ENCODE data around the gene NR2C2.
A peak's percentile ranks its signal among the peaks of the same experiment; 100 is the strongest.

Gene NR2C2

GRCh38 chr3:15063238-15063637 lies 115.9 kb downstream of the NR2C2 start:
- H3K9ac ChIP-seq (ENCODE audit: low read length) = no peak overlapping the region

GRCh38 chr3:15063656-15064286 lies 116.4 kb downstream of the NR2C2 start:
- H3K4me3 ChIP-seq (ENCODE audit: low read length) = peak overlapping the region; percentile 80
- no peaks in the 10 kb centered on the region for H3K36me3 ChIP-seq (ENCODE audit: control insufficient read depth, insufficient read depth, low read length)
- H3K27me3 ChIP-seq (ENCODE audit: control insufficient read depth, insufficient read depth, low read length) = no peaks in the 10 kb centered on the region
- peaks cover 15% of the 10 kb centered on the region for H3K4me1 ChIP-seq (ENCODE audit: control insufficient read depth, insufficient read depth, low read length)
- peak overlapping the region; percentile 89 for H3K9ac ChIP-seq (ENCODE audit: low read length)
- no peaks in the 10 kb centered on the region for H3K9me3 ChIP-seq (ENCODE audit: control insufficient read depth, low read length)

More at GRCh38 chr3:15063238-15063637, 115.9 kb downstream of the NR2C2 start:
- no peaks in the 10 kb centered on the region for H3K36me3 ChIP-seq (ENCODE audit: control insufficient read depth, insufficient read depth, low read length)
- H3K27me3 ChIP-seq (ENCODE audit: control insufficient read depth, insufficient read depth, low read length) = no peaks in the 10 kb centered on the region
- no peak overlapping the region for H3K4me3 ChIP-seq (ENCODE audit: low read length)
- peaks cover 15% of the 10 kb centered on the region for H3K4me1 ChIP-seq (ENCODE audit: control insufficient read depth, insufficient read depth, low read length)
- H3K9me3 ChIP-seq (ENCODE audit: control insufficient read depth, low read length) = no peaks in the 10 kb centered on the region

GRCh38 chr3:15064299-15064834 lies 117.0 kb downstream of the NR2C2 start:
- no peaks in the 10 kb centered on the region for H3K36me3 ChIP-seq (ENCODE audit: control insufficient read depth, insufficient read depth, low read length)
- peak overlapping the region; percentile 89 for H3K9ac ChIP-seq (ENCODE audit: low read length)
- peaks cover 15% of the 10 kb centered on the region for H3K4me1 ChIP-seq (ENCODE audit: control insufficient read depth, insufficient read depth, low read length)
- peak overlapping the region; percentile 80 for H3K4me3 ChIP-seq (ENCODE audit: low read length)
- H3K9me3 ChIP-seq (ENCODE audit: control insufficient read depth, low read length) = no peaks in the 10 kb centered on the region
- H3K27me3 ChIP-seq (ENCODE audit: control insufficient read depth, insufficient read depth, low read length) = no peaks in the 10 kb centered on the region

- H3K9ac ChIP-seq (ENCODE audit: low read length) = peak within 1 kb of the TSS; percentile 89
- H3K4me1 ChIP-seq (ENCODE audit: control insufficient read depth, insufficient read depth, low read length) = peaks cover 15% of the 10 kb centered on the region
- H3K27me3 ChIP-seq (ENCODE audit: control insufficient read depth, insufficient read depth, low read length) = no peaks in the 10 kb centered on the region
- no peaks in the 10 kb centered on the region for H3K9me3 ChIP-seq (ENCODE audit: control insufficient read depth, low read length)
- H3K36me3 ChIP-seq (ENCODE audit: control insufficient read depth, insufficient read depth, low read length) = no peaks in the 10 kb centered on the region
- peak within 1 kb of the TSS; percentile 80 for H3K4me3 ChIP-seq (ENCODE audit: low read length)
These were observed 117.6 kb downstream of the NR2C2 start, which contains the start of gene MRPS25 for GRCh38 chr3:15064835-15065549. TSS of gene MRPS25 (minus strand) at chr3:15065315. CDS start at chr3:15065194, 121 bp downstream.

- H3K36me3 ChIP-seq (ENCODE audit: control insufficient read depth, insufficient read depth, low read length) = no peaks in the 10 kb centered on the region
- peak overlapping the region; percentile 89 for H3K9ac ChIP-seq (ENCODE audit: low read length)
- peaks cover 15% of the 10 kb centered on the region for H3K4me1 ChIP-seq (ENCODE audit: control insufficient read depth, insufficient read depth, low read length)
- no peaks in the 10 kb centered on the region for H3K9me3 ChIP-seq (ENCODE audit: control insufficient read depth, low read length)
- H3K4me3 ChIP-seq (ENCODE audit: low read length) = peak overlapping the region; percentile 80
- no peaks in the 10 kb centered on the region for H3K27me3 ChIP-seq (ENCODE audit: control insufficient read depth, insufficient read depth, low read length)
These were observed 118.2 kb downstream of the NR2C2 start for GRCh38 chr3:15065550-15066007.

- H3K4me1 ChIP-seq (ENCODE audit: control insufficient read depth, insufficient read depth, low read length) = peaks cover 15% of the 10 kb centered on the region
- H3K36me3 ChIP-seq (ENCODE audit: control insufficient read depth, insufficient read depth, low read length) = no peaks in the 10 kb centered on the region
- no peak overlapping the region for H3K9ac ChIP-seq (ENCODE audit: low read length)
- no peaks in the 10 kb centered on the region for H3K27me3 ChIP-seq (ENCODE audit: control insufficient read depth, insufficient read depth, low read length)
- H3K9me3 ChIP-seq (ENCODE audit: control insufficient read depth, low read length) = no peaks in the 10 kb centered on the region
- H3K4me3 ChIP-seq (ENCODE audit: low read length) = no peak overlapping the region
These were observed 119.1 kb downstream of the NR2C2 start for GRCh38 chr3:15066467-15066866.

GRCh38 chr3:15069441-15069840 lies 122.1 kb downstream of the NR2C2 start:
- H3K9ac ChIP-seq (ENCODE audit: low read length) = no peak overlapping the region
- H3K27me3 ChIP-seq (ENCODE audit: control insufficient read depth, insufficient read depth, low read length) = no peaks in the 10 kb centered on the region
- H3K36me3 ChIP-seq (ENCODE audit: control insufficient read depth, insufficient read depth, low read length) = no peaks in the 10 kb centered on the region
- no peaks in the 10 kb centered on the region for H3K4me1 ChIP-seq (ENCODE audit: control insufficient read depth, insufficient read depth, low read length)
- H3K4me3 ChIP-seq (ENCODE audit: low read length) = no peak overlapping the region
- no peaks in the 10 kb centered on the region for H3K9me3 ChIP-seq (ENCODE audit: control insufficient read depth, low read length)

GRCh38 chr3:15071699-15072098 lies 124.3 kb downstream of the NR2C2 start:
- Histone ChIP-seq H3K4me1 (ENCODE audit: control insufficient read depth, insufficient read depth, low read length) (no peaks in the 10 kb centered on the region), H3K4me3 (ENCODE audit: low read length) (no peak overlapping the region), H3K27me3 (ENCODE audit: control insufficient read depth, insufficient read depth, low read length) (no peaks in the 10 kb centered on the region), H3K9me3 (ENCODE audit: control insufficient read depth, low read length) (no peaks in the 10 kb centered on the region), H3K9ac (ENCODE audit: low read length) (no peak overlapping the region), H3K36me3 (ENCODE audit: control insufficient read depth, insufficient read depth, low read length) (no peaks in the 10 kb centered on the region)

GRCh38 chr3:15074500-15074899 lies 127.1 kb downstream of the NR2C2 start:
- Histone ChIP-seq H3K9ac (ENCODE audit: low read length) (no peak overlapping the region), H3K4me3 (ENCODE audit: low read length) (no peak overlapping the region), H3K4me1 (ENCODE audit: control insufficient read depth, insufficient read depth, low read length) (no peaks in the 10 kb centered on the region), H3K36me3 (ENCODE audit: control insufficient read depth, insufficient read depth, low read length) (peaks cover 5% of the 10 kb centered on the region), H3K9me3 (ENCODE audit: control insufficient read depth, low read length) (no peaks in the 10 kb centered on the region), H3K27me3 (ENCODE audit: control insufficient read depth, insufficient read depth, low read length) (no peaks in the 10 kb centered on the region)

- no peak overlapping the region for H3K9ac ChIP-seq (ENCODE audit: low read length)
- H3K4me1 ChIP-seq (ENCODE audit: control insufficient read depth, insufficient read depth, low read length) = no peaks in the 10 kb centered on the region
- no peak overlapping the region for H3K4me3 ChIP-seq (ENCODE audit: low read length)
- H3K27me3 ChIP-seq (ENCODE audit: control insufficient read depth, insufficient read depth, low read length) = no peaks in the 10 kb centered on the region
- H3K9me3 ChIP-seq (ENCODE audit: control insufficient read depth, low read length) = no peaks in the 10 kb centered on the region
- peaks cover 14% of the 10 kb centered on the region for H3K36me3 ChIP-seq (ENCODE audit: control insufficient read depth, insufficient read depth, low read length)
These were observed 131.7 kb downstream of the NR2C2 start for GRCh38 chr3:15079091-15079490.

GRCh38 chr3:15081960-15082664 lies 134.7 kb downstream of the NR2C2 start:
- Histone ChIP-seq H3K4me3 (ENCODE audit: low read length) (no peak overlapping the region), H3K4me1 (ENCODE audit: control insufficient read depth, insufficient read depth, low read length) (no peaks in the 10 kb centered on the region), H3K9me3 (ENCODE audit: control insufficient read depth, low read length) (no peaks in the 10 kb centered on the region), H3K9ac (ENCODE audit: low read length) (no peak overlapping the region), H3K27me3 (ENCODE audit: control insufficient read depth, insufficient read depth, low read length) (no peaks in the 10 kb centered on the region), H3K36me3 (ENCODE audit: control insufficient read depth, insufficient read depth, low read length) (peaks cover 20% of the 10 kb centered on the region)

- H3K36me3 ChIP-seq (ENCODE audit: control insufficient read depth, insufficient read depth, low read length) = peaks cover 20% of the 10 kb centered on the region
- H3K27me3 ChIP-seq (ENCODE audit: control insufficient read depth, insufficient read depth, low read length) = no peaks in the 10 kb centered on the region
- H3K9me3 ChIP-seq (ENCODE audit: control insufficient read depth, low read length) = no peaks in the 10 kb centered on the region
- H3K4me1 ChIP-seq (ENCODE audit: control insufficient read depth, insufficient read depth, low read length) = no peaks in the 10 kb centered on the region
- no peak overlapping the region for H3K4me3 ChIP-seq (ENCODE audit: low read length)
- no peak overlapping the region for H3K9ac ChIP-seq (ENCODE audit: low read length)
These were observed 135.9 kb downstream of the NR2C2 start for GRCh38 chr3:15083252-15083651.
